GM20000 (cell line): ENCODE measurements around the gene CHST11.
A peak's percentile ranks its signal among the peaks of the same experiment; 100 is the strongest.

Experiments
- DNase-seq: peaks from one replicate; pipeline ENCODE4 v3.0.0; 2012; ENCODE audit warnings: low spot score
- TF ChIP-seq, protein P1 (sequence below): IDR thresholded peaks from 2 replicates; pipeline ENCODE4 v1.5.1; 2012; ENCODE audit warnings: mild to moderate bottlenecking, control low read depth; ENCODE audit errors: extremely low read depth, missing control alignments

CHST11 gene

DNA sequence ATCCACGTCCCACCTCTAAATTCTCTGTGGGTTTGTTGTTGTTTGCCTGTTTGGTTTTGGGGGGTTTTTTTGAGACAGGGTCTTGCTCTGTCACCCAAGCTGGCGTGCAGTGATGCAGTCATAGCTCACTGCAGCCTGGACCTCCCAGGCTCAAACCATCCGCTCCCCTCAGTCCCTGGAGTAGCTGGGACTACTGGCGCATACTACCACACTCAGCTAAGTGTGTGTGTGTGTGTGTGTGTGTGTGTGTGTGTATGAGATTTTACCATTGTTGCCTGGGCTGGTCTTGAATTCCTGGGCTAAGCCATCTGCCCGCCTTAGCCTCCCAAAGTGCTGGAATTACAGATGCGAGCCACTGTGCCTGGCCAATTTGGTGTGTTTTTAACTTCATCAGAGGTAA is 265.2 kb downstream of the CHST11 start:
- no peak for DNase-seq
- TF ChIP-seq, protein P1, sequence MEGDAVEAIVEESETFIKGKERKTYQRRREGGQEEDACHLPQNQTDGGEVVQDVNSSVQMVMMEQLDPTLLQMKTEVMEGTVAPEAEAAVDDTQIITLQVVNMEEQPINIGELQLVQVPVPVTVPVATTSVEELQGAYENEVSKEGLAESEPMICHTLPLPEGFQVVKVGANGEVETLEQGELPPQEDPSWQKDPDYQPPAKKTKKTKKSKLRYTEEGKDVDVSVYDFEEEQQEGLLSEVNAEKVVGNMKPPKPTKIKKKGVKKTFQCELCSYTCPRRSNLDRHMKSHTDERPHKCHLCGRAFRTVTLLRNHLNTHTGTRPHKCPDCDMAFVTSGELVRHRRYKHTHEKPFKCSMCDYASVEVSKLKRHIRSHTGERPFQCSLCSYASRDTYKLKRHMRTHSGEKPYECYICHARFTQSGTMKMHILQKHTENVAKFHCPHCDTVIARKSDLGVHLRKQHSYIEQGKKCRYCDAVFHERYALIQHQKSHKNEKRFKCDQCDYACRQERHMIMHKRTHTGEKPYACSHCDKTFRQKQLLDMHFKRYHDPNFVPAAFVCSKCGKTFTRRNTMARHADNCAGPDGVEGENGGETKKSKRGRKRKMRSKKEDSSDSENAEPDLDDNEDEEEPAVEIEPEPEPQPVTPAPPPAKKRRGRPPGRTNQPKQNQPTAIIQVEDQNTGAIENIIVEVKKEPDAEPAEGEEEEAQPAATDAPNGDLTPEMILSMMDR, result no peak

DNA sequence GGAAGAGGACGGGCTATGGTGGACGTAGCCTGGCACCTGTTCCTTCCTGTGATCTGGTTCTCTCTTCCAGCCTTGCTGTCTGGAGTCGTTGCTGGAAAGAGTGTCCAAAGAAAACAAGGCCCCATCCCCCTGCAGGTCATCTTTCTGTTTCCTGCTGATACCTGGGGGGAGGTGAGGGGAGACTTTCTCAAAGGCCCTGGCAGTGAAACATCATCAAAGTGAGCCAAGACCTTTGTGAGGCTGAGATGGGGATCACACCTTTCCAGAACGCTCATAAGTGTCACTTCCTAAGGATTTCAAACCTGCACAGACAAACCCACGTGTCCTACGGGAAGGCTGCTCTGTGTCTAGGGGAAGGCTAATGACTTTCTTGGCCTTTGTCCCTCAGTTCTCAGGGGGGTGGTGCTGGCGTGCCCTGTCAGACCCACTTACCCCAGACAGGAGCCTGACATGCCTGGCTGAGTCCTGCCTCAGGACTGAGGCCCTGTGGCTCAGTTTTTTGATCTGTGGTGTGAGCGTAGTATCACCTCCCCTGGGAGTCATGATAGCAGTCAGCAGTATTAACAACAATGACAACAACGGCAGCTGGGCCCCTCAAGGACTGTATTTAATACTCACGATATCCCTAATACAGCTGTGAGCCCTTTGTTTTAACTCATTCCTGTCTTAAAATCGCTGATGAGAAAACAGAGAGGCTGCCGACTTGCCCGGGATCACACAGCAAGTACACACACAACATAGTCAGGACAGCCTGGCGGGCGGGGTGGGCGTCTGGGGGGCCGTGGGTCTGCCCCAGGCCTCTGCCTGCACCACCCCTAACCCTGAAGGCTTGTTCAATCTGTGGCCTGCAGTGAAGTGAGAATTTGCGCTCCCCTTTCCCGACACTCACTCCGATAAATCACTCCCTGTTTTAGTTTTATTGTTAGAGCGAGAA is 266.1 kb downstream of the CHST11 start:
- TF ChIP-seq, protein P1, result no peak
- peak; percentile 33 for DNase-seq

DNA sequence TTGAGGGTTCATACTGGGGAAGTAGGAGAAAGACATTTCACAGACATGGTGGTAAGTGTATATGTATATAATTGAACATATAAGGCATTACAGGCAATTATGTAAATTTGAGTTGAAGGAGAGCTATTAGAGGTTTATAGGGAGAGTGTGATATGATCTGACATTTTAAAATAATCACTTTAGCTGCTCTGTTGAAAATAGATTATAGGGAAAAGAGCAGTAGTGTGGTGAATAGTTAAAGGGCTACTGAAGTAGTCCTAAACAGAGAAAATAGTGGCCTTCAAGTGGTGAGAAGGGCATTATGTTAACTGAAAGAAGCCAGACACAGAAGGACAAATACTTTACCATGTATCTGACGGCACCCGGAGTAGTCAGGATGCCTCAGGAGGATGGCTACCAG is 267.1 kb downstream of the CHST11 start:
- TF ChIP-seq, protein P1, result no peak
- no peak for DNase-seq

DNA sequence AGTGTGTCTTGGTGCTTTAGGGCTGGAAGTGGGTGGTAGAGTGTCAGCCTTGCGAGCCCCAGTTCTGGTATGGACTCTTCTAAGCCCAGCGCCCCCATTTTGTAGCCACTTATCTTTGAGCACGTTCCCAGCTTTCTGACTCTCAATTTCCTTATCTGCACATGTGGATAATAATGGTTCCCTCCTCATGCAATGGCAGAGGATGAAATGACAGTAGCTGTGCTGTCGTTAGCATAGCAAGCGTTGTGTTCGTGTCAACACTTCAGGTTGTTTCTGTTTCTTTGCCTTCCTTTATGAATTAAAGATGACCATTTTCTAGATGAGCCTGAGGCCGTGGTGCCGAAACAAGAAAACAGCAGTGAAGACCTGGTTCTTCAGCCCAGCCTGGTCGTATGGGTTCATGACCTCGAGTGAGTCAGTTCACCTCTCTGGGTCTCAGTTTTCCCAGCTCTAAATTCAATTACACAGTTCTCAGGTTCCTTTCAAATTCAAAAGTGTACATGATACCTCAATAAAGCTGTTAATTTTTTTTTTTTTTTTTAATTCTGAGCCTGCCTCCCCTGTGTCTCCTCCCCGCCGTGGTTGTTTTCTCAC is 268.3 kb downstream of the CHST11 start:
- TF ChIP-seq, protein P1, result no peak
- no peak for DNase-seq

DNA sequence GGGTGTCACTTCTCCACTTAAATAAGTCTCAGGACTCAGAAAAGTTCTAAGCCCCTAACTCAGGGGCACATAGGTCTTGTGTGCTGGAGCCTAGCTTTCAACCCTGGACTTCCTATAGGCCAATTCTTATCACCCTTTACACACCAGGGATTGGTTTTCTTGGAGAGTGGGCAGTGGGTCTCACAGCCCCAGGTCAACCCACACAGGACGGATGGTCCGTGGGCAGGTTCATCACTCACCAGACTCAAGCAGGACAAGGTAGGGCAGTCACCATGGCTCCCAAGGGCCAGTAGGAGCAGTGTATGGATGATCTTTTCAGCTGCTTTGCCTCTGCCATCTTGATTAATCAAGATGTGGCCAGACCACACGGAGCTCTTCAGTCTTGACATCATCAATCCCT is 268.9 kb downstream of the CHST11 start:
- DNase-seq, result no peak
- TF ChIP-seq, protein P1, result no peak

DNA sequence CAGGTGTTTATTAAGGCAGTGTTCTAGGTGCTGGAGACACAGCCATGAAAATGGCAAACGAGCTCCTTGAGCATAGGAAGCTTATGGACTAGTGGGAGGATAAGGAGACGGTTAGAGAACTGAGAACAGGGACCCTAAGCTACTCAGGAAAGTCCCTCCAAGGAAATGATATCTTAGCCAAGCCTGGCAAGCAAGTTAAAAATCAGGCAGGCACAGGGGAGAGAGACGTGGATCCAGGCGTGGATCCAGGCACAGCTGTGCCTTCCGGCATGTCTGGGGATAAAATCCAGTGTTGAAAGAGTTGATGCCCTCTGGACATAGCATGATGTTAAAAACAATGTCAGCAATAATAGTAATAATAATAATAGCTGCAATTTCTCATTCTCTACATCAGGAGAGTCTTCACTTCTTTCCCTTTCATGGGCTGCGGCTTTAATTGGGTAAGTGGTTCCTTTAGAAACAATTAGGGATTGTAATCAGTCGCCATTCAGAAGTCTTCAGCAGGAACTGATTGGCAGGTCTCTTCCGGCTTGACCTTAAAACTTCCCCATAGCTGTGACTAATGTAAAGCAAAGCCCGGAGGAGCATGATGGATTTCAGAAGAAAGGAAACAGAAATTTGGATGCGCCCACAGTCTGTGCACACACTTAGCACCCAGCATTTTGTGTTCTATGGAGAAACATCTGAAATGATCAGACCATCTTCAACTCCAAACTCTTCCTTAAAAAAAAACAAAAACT is 271.1 kb downstream of the CHST11 start:
- no peak for DNase-seq
- TF ChIP-seq, protein P1, result no peak

DNA sequence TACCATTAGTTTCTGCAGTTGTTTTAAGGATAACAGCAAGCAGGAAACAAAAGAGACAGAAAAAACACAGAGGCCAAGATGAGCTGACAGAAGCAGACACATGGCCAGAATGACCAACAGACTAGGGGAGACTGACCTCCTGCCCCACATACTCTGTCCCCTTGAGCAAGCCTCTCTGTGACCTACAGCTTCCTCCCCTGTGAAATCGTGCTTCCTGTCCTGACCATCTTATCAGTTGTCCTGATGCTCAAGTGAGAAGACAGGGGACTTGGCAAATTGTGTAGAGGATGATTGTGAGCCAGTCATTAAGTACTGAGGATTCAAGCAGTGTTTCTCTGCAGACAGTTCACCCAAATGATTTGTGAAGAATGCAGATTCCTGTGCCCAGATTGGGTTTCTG is 272.3 kb downstream of the CHST11 start:
- DNase-seq, result no peak
- TF ChIP-seq, protein P1, result no peak
